HepG2 (cell line): Measurements from ENCODE around the gene ZNF490. TPM values are rescaled to one million over a fixed set of nuclear protein-coding genes. Genes with fewer than 3 reads are reported as not detected.

Source experiments
- ATF7-NPFF ChIP-seq: sonication (generic); formaldehyde crosslinking; IDR thresholded peaks from 2 replicates; pipeline ENCODE4 v1.8.1; 2023; ENCODE audit warnings: mild to moderate bottlenecking, low read depth, missing genetic modification reagents, moderate library complexity
- DZIP1 ChIP-seq: sonication (generic); formaldehyde crosslinking; IDR thresholded peaks from 2 replicates; pipeline ENCODE4 v1.5.0; 2020; ENCODE audit warnings: mild to moderate bottlenecking, missing genetic modification reagents
- HMGXB3 ChIP-seq: sonication (generic); formaldehyde crosslinking; IDR thresholded peaks from 2 replicates; pipeline ENCODE4 v1.4.0; 2020; ENCODE audit warnings: missing genetic modification reagents, borderline replicate concordance
- HNF4A ChIP-seq: sonication (generic); formaldehyde crosslinking; IDR thresholded peaks from 2 replicates; pipeline ENCODE4 v1.4.0; 2020; ENCODE audit warnings: missing genetic modification reagents
- SOX5 ChIP-seq: IDR thresholded peaks from 2 replicates; pipeline ENCODE4 v1.6.1; 2016; ENCODE audit warnings: borderline replicate concordance
- STAG1 ChIP-seq: sonication (generic); formaldehyde crosslinking; IDR thresholded peaks from 2 replicates; pipeline ENCODE4 v1.4.0; 2020; ENCODE audit warnings: missing genetic modification reagents
- ZBTB49 ChIP-seq: sonication (generic); formaldehyde crosslinking; IDR thresholded peaks from 2 replicates; pipeline ENCODE4 v1.4.0; 2020; ENCODE audit warnings: missing genetic modification reagents, borderline replicate concordance
- ZFX ChIP-seq: sonication (generic); formaldehyde crosslinking; IDR thresholded peaks from 2 replicates; pipeline ENCODE4 v1.4.0; 2020; ENCODE audit warnings: mild to moderate bottlenecking, low read depth, missing genetic modification reagents, moderate library complexity
- ZNF317 ChIP-seq: sonication (generic); formaldehyde crosslinking; IDR thresholded peaks from 2 replicates; pipeline ENCODE4 v1.5.0; 2020; ENCODE audit warnings: mild to moderate bottlenecking, missing genetic modification reagents
- ZNF574 ChIP-seq: sonication (generic); formaldehyde crosslinking; IDR thresholded peaks from 2 replicates; pipeline ENCODE4 v1.4.0; 2020; ENCODE audit warnings: missing genetic modification reagents
- ZNF777 ChIP-seq: sonication (generic); formaldehyde crosslinking; IDR thresholded peaks from 2 replicates; pipeline ENCODE4 v1.4.0; 2020; ENCODE audit warnings: missing genetic modification reagents
- ZNF792 ChIP-seq: IDR thresholded peaks from 2 replicates; pipeline ENCODE4 v1.6.1; 2016
- polyA plus RNA-seq, 8 experiments: library from polyadenylated mRNA; depleted of rRNA in 3 of 8; stranded (reverse) in 7 of 8; unstranded in 1 of 8; fragments of >200 nt; fragmentation: Illumina TruSeq in 4 of 8; extraction: Trizol in 4 of 8; gene quantifications; 2 replicates each; pipeline versions ENCODE4 v1.2.1 to v1.2.3, GENCODE V29; 2011 to 2016; ENCODE audit warnings: low read depth in 4 of 8, missing spikeins in 1 of 8, mixed read lengths in 1 of 8; ENCODE audit not compliant: insufficient read depth in 1 of 8
- total RNA-seq, 5 experiments: library from RNA; depleted of rRNA; stranded (reverse); fragments of >200 nt; fragmentation: Illumina TruSeq; extraction: Trizol; gene quantifications; 2 replicates each; pipeline ENCODE4 v1.2.3, GENCODE V29; 2016; ENCODE audit warnings: low read depth in 1 of 5
- TF ChIP-seq, protein P1 (sequence below), 2 experiments: sonication (generic) in 1 of 2; formaldehyde crosslinking in 1 of 2; IDR thresholded peaks; 2 replicates each; pipeline versions ENCODE4 v1.4.0 to v1.6.1; 2018 to 2020; ENCODE audit warnings: missing genetic modification reagents in 2 of 2, borderline replicate concordance in 1 of 2, low read depth in 1 of 2, mild to moderate bottlenecking in 1 of 2, missing biosample characterization in 1 of 2

Gene ZNF490
- total and polyA plus RNA-seq, 2 of the 13 experiments (the other 11 are each of a cell fraction or from before 2014, with no cell fraction given), result 1.3 to 2.9 TPM

DNA sequence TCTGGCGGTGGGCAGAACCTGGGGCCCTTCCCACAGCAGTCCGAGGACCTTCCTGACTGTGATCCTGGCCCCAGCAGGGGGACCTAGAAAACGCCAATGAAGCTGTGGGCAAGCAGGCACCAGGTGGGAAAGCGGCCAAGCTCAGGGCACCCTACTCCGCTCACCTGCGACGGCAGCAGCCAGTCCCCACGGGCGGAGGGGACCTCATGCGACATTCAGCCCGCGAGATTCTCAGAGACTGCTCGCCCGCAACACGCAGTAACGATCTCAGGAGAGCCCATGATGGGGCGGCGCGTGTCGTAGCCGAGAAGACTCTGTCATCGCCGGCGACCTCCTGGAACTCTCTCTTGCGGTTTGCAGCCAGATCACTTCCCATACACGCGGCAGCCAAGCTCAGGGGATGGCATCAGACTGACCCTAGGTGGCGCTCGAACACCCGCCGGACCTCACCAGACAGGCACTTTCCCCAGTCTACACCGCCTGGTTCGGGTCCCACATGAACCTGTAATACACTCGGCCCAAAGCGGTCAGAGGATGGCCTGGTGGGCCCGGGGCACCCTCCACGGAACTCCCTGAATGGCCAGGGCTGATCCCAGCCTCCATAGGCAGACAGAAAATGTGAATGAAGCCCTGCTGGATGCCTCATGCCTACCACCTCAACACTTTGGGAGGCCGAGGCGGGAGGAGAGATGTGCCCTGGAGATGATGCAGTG lies 29.4 kb upstream of the ZNF490 start (continued):
- TF ChIP-seq, protein P1, sequence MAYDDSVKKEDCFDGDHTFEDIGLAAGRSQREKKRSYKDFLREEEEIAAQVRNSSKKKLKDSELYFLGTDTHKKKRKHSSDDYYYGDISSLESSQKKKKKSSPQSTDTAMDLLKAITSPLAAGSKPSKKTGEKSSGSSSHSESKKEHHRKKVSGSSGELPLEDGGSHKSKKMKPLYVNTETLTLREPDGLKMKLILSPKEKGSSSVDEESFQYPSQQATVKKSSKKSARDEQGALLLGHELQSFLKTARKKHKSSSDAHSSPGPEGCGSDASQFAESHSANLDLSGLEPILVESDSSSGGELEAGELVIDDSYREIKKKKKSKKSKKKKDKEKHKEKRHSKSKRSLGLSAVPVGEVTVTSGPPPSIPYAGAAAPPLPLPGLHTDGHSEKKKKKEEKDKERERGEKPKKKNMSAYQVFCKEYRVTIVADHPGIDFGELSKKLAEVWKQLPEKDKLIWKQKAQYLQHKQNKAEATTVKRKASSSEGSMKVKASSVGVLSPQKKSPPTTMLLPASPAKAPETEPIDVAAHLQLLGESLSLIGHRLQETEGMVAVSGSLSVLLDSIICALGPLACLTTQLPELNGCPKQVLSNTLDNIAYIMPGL (CRISPR knock-in tag; IDR thresholded peaks at IDR 0.05; ENCODE audit: borderline replicate concordance in 1 of 2, low read depth in 1 of 2), result peak; percentile 90 to 91
- TF ChIP-seq ZNF777 (peak; percentile 42; the same call in 1 of the 2 replicates), ZFX (CRISPR knock-in tag) (peak; percentile 57), ATF7-NPFF (no peak), DZIP1 (CRISPR knock-in tag) (no peak), ZBTB49 (peak; percentile 72; the same call in 1 of the 2 replicates), SOX5 (CRISPR knock-in tag) (0 out of 2 replicates have a peak, but pooled peaks have one; percentile 24), STAG1 (CRISPR knock-in tag) (peak; percentile 54), HNF4A (CRISPR knock-in tag) (no peak), HMGXB3 (CRISPR knock-in tag) (peak; percentile 35; the same call in 1 of the 2 replicates), ZNF574 (CRISPR knock-in tag) (peak; percentile 30; the same call in 1 of the 2 replicates), ZNF792 (CRISPR knock-in tag) (0 out of 2 replicates have a peak, but pooled peaks have one; percentile 26), ZNF317 (0 out of 2 replicates have a peak, but pooled peaks have one; percentile 27)
